Stimulated activated CD4-positive, alpha-beta T cell treated with anti-CD3 and anti-CD28 coated beads, Interleukin-15, amount 100 ng/mL, for 24 hours (primary cell): ENCODE results near the gene NUP93.
"Not testable (repeated sequence)": the region's sequence is repeated elsewhere in the genome, so short reads cannot be mapped to it uniquely, and the experiment has no call there.

Experiments used
- DNase-seq: peaks from one replicate; pipeline ENCODE4 v3.0.0-alpha.2; 2020

The NUP93 gene

GRCh38 chr16:56709443-56710040 is 20.4 kb upstream of the NUP93 start:
- DNase-seq: no peak

GRCh38 chr16:56710181-56710737 is 19.7 kb upstream of the NUP93 start:
- no peak for DNase-seq

DNA sequence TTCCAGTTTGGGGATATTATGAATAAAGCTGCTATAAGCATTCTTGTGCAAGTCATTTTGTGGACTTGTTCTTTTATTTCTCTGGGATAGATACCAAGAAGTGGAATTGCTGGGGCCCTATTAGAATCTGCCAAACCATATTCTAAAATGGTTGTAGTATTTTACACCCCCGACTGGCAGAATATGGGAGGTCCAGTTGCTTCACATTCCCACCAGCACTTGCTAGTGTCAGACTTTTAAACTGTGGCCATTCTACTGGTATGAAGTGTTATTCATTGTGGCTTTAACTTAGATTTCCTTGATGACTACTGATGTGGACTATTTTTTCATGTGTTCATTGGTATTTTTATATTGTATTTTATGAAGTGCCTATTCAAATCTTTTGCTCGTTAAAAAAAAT is 18.1 kb upstream of the NUP93 start:
- no peak for DNase-seq

DNA sequence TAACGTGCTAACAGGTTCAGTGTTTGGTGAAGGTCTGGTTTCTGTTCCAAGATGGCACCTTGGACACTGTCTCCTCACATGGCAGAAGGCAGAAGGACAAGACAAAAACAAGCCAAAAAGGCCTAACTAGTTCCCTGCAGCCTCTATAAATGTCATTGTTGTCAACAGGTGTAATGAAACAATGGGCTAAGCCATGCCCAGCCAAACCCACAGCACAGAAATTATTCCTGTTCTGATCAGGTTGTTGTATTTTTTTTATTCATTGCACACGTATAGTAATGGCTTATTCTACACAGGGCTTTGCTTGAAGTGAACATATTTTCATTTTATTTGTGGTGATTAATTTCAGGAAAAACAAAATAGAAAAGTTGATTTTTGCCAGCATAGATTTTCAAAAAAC is 16.1 kb upstream of the NUP93 start:
- no peak for DNase-seq

- DNase-seq: no peak
Observed at GRCh38 chr16:56715126-56715525, 14.8 kb upstream of the NUP93 start.

DNA sequence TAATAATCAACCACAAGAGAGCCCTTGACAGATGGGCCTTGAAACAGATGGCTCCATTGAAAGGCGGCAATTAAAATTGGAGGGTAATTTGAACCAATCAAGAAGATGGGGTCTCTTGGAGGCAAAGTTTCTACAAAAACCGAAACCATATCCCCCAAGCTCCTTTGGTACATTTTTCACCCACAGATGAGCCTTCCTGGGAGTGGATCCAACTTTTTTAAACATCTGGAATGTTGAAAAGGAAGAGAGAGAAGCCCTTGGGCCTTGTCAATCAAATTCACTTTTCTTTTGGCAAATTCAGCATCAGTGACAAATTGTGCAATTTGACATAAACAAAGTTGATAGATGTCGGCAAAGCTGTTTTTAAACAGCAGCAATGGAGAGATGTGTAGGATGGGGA is 13.2 kb upstream of the NUP93 start:
- DNase-seq: no peak

- DNase-seq: not testable (repeated sequence)
Observed at GRCh38 chr16:56717532-56717931, 12.4 kb upstream of the NUP93 start.

DNA sequence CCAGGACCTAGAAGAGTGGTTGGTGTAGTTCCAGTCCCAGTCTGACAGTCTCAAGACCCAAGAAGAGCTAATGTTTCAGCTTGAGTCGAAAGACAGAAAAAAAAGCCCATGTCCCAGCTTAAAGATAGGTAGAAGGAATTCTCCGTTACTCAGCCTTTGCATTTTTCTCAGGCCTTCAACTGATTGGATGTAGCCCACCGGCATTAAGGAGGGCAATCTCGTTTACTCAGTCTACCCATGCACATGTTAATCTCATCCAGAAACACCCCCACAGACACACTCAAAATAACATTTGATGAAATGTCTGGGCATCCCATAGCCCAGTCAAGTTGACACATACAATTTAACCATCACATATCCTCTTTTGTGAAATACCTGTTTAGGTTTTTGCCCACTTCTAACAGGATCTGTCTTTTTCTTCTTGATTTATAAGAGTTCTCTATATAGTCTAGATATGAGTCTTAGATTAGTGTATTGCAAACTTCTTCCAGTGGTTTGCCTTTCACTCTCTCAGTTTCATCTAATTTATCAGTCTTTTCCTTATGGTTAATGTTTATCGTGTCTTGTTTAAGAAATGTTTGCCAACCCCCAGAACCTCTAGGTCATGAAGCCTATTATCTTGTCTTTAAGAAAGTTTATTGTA is 7.6 kb upstream of the NUP93 start:
- DNase-seq: no peak

DNA sequence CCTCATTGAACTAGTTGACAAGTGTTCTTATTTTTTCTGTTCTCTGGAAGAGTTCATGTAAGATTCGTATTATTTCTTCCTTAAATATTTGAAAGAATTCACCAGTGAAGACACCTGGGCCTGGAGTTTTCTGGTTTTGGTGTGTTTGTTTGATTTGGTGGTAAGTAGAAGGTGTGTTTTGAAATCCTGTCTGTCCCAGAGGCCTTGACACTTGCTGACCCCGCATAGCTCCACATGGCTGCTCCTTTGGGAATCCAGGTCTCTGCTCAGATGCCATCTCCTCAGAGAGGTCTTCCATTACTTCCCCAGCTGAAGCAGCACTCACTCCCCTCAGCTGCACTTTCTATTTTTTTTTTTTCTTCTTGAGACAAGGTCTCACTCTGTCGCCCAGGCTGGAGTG is 5.7 kb upstream of the NUP93 start:
- no peak for DNase-seq

- no peak for DNase-seq
Observed at GRCh38 chr16:56726283-56726682, 3.6 kb upstream of the NUP93 start.

- DNase-seq: no peak
Observed at GRCh38 chr16:56726926-56727325, 3.0 kb upstream of the NUP93 start.

DNA sequence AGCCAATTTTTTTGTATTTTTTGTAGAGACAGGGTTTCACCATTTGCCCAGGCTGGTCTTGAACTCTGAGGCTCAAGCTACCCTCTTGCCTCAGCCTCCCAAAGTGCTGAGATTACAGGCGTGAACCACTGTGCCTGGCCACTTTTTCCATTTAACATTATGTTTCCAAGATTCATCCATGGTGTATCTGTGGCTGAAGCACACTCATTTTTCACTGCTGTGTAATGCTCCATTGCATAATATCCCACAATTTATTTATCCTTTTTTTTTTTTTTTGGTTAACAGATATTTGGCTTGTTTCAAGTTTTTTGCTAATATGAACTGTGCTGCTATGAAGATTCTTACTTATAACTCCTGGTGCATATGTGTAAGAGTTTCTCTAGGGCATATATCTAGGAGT is 1.9 kb upstream of the NUP93 start:
- no peak for DNase-seq

DNA sequence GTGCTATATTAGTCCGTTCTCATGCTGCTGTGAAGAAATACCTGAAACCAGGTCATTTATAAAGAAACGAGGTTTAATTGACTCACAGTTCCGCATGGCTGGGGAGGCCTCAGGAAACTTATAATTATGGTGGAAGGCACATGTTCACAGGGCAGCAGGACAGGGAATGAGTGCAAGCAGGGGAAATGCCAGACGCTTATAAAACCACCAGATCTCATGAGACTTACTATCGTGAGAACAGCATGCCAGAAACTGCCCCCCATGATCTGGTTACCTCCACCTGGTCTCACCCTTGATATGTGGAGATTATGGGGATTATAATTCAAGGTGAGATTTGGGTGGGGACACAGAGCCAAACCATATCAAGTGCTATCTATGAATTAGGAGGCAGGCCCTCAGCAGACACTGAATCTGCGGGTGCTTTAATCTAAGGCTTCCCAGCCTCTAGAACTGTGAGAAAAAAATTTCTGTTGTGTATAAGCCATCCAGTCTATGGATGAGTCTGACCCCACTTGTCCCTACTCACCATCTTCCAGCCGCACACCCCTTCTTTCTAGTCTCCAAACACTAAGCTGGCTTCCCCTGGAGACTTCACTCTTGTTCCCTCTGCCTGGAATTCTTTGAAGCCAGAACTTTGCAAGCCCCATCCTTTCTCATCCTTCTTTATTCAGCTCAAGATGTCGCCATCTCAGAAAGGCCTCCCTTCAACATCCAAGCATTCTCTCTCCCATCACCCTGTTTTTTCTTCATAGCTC is 772 bp upstream of the NUP93 start:
- no peak for DNase-seq

DNA sequence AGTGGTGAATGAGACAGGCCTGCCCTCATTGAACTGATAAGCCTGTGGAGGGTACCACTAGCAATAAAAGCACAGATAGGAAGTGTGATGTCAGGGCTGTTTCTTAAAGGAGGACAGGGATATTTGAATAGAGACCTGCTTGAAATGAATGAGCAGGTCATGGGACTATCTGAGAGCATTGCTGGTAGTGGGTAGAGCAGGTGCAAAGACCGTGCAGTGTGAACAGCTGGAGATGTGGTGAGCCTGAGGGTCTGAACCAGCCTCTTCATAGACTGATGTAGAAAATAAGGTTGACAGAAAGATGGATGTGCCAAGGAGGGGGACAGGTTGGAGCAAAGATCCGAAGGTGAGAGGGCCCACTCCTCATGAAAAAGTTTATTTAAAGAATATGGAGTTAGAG is 2.4 kb downstream of the NUP93 start:
- no peak for DNase-seq

GRCh38 chr16:56732832-56733231 is 2.9 kb downstream of the NUP93 start:
- peak; percentile 43 for DNase-seq

- DNase-seq: no peak
Observed at GRCh38 chr16:56734429-56734828, 4.5 kb downstream of the NUP93 start.

DNA sequence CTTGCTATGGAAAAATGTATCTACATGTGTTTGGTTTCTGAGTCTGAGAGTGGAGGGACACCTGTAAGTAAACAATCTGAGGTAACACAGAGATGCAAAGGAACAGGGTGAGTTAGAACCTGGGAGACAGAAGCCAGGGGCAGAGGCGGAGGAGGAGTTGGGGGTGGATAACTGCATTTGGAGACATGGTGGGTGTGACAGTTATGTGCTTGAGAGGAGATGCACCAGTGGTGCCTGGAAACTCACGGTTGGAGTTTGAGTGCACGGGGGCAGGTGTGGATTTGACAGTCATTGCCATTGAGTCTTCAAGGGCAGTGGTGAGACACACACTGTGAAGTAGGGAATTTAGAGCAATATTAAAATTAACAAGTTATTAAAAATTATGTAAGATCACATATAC is 6.5 kb downstream of the NUP93 start:
- no peak for DNase-seq

GRCh38 chr16:56737539-56737938 is 7.6 kb downstream of the NUP93 start:
- no peak for DNase-seq

GRCh38 chr16:56738221-56738620 is 8.3 kb downstream of the NUP93 start:
- no peak for DNase-seq

DNA sequence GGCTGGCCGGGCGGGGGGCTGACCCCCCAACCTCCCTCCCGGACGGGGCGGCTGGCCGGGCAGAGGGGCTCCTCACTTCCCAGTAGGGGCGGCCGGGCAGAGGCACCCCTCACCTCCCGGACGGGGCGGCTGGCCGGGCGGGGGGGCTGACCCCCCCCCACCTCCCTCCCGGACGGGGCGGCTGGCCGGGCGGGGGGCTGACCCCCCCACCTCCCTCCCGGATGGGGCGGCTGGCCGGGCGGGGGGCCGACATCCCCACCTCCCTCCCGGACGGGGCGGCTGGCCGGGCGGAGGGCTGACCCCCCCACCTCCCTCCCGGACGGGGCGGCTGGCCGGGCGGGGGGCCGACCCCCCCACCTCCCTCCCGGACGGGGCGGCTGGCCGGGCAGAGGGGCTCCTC is 9.4 kb downstream of the NUP93 start:
- not testable (repeated sequence) for DNase-seq

GRCh38 chr16:56741399-56741798 is 11.5 kb downstream of the NUP93 start:
- DNase-seq: no peak

GRCh38 chr16:56742030-56742984 is 12.4 kb downstream of the NUP93 start:
- DNase-seq: no peak

- no peak for DNase-seq
Observed at GRCh38 chr16:56743840-56744239, 13.9 kb downstream of the NUP93 start.
